AML-193 (cell line): ENCODE data around the gene ACTL6A.

Experiments
- DNase-seq, 2 experiments: peaks; one replicate each; lab custom pipeline; 2025; lab: John Stamatoyannopoulos, UW

Gene ACTL6A

GRCh38 chr3:179590669-179591068, 27.9 kb downstream of the ACTL6A start:
- DNase-seq: no peak

- DNase-seq: no peak
These were observed 28.6 kb downstream of the ACTL6A start for GRCh38 chr3:179591313-179591712.

- DNase-seq: no peak
These were observed 36.8 kb downstream of the ACTL6A start for GRCh38 chr3:179599531-179599930.

- DNase-seq: peak; percentile 45 to 65
These were observed 40.6 kb downstream of the ACTL6A start for GRCh38 chr3:179603321-179603720.

- DNase-seq: peak; percentile 56 to 60
These were observed 41.1 kb downstream of the ACTL6A start for GRCh38 chr3:179603831-179604230.

GRCh38 chr3:179604321-179605078, 41.8 kb downstream of the ACTL6A start, which contains the start of the genes MRPL47 and NDUFB5:
MRPL47 (minus strand) TSS chr3:179604638; CDS start chr3:179604624, 14 bp downstream.
NDUFB5 (plus strand) TSS chr3:179604794; CDS start chr3:179604816, 22 bp downstream.
- DNase-seq: peak; percentile 99

- DNase-seq: peak; percentile 15 to 25
These were observed 43.9 kb downstream of the ACTL6A start for GRCh38 chr3:179606534-179607085.

- peak in 1 of 2 experiments; percentile 28 for DNase-seq
These were observed 46.4 kb downstream of the ACTL6A start for GRCh38 chr3:179608931-179609720.

GRCh38 chr3:179610066-179610465, 47.3 kb downstream of the ACTL6A start:
- no peak for DNase-seq

- no peak for DNase-seq
These were observed 51.1 kb downstream of the ACTL6A start for GRCh38 chr3:179613807-179614206.

GRCh38 chr3:179615458-179616173, 52.9 kb downstream of the ACTL6A start:
- peak in 1 of 2 experiments; percentile 17 for DNase-seq

- no peak for DNase-seq
These were observed 59.3 kb downstream of the ACTL6A start for GRCh38 chr3:179622023-179622422.

GRCh38 chr3:179624451-179624850, 61.7 kb downstream of the ACTL6A start:
- no peak for DNase-seq

- DNase-seq: no peak
These were observed 68.2 kb downstream of the ACTL6A start for GRCh38 chr3:179630753-179631451.
